IMR-90 (cell line): Measurements from ENCODE around the gene PKP3. TPM values are rescaled to one million over a fixed set of nuclear protein-coding genes. Genes with fewer than 3 reads are reported as not detected.

ENCODE experiments used
- ATAC-seq: fragments of 200-7000 bp; cut with Tn5 transposase; 2 replicates; pipeline ENCODE4 v1.9.1; 2020; ENCODE audit warnings: low read depth, mild to moderate bottlenecking, moderate library complexity
- BruUV-seq: library from RNA; stranded (reverse); fragments of 400-500 nt; replicated peaks from 2 replicates; lab custom pipeline; 2021; lab: Mats Ljungman, UMichigan
- CTCF ChIA-PET: fragments of 300-600 bp; formaldehyde crosslinking; extraction: SDS; loops from one replicate; lab custom pipeline; 2021; ENCODE audit warnings: antibody characterized with exemption; lab: Yijun Ruan, JAX
- POLR2A ChIA-PET: fragments of 300-600 bp; sonication (Branson Sonifier 250); formaldehyde crosslinking; loops from one replicate; lab custom pipeline; 2022; ENCODE audit warnings: antibody characterized with exemption; ENCODE audit not compliant: unreplicated experiment; lab: Charles Lee
- DNase-seq: peaks from one replicate; pipeline ENCODE4 v3.0.0; 2013
- H2AFZ ChIP-seq: replicated peaks from 2 replicates; pipeline ENCODE3; 2013; ENCODE audit warnings: low read length, mild to moderate bottlenecking; ENCODE audit not compliant: poor library complexity
- H2AK5ac ChIP-seq: 2 replicates; pipeline ENCODE4 v1.6.1; 2013; ENCODE audit warnings: low read depth, low read length, inconsistent platforms
- H2AK9ac ChIP-seq: replicated peaks from 2 replicates; pipeline ENCODE3; 2013; ENCODE audit warnings: mild to moderate bottlenecking, low read depth, low read length, moderate library complexity; ENCODE audit not compliant: poor library complexity
- H2BK120ac ChIP-seq: 2 replicates; pipeline ENCODE4 v1.6.1; 2013; ENCODE audit warnings: low read depth, low read length, inconsistent platforms
- H2BK15ac ChIP-seq: 3 replicates; pipeline ENCODE4 v1.6.1; 2013; ENCODE audit warnings: low read depth, low read length, inconsistent platforms
- H2BK20ac ChIP-seq: 2 replicates; pipeline ENCODE4 v1.6.1; 2013; ENCODE audit warnings: low read depth, mild to moderate bottlenecking, inconsistent platforms, low read length, moderate library complexity
- H2BK5ac ChIP-seq: 2 replicates; pipeline ENCODE4 v1.6.1; 2013; ENCODE audit warnings: mild to moderate bottlenecking, low read depth, low read length, inconsistent platforms; ENCODE audit not compliant: poor library complexity, severe bottlenecking
- H3K14ac ChIP-seq: replicated peaks from 2 replicates; pipeline ENCODE4 v1.6.1; 2013; ENCODE audit warnings: low read depth, low read length, inconsistent platforms
- H3K18ac ChIP-seq: 2 replicates; pipeline ENCODE4 v1.6.1; 2013; ENCODE audit warnings: low read depth, low read length, control low read depth
- H3K23ac ChIP-seq: 2 replicates; pipeline ENCODE4 v1.6.1; 2013; ENCODE audit warnings: low read depth, low read length, inconsistent platforms
- H3K27ac ChIP-seq: 2 replicates; pipeline ENCODE4 v1.5.1; 2013; ENCODE audit warnings: mild to moderate bottlenecking, control low read depth, low read length; ENCODE audit not compliant: insufficient read depth
- H3K27me3 ChIP-seq: 2 replicates; pipeline ENCODE4 v1.6.1; 2013; ENCODE audit warnings: low read length; ENCODE audit not compliant: control insufficient read depth, insufficient read depth
- H3K36me3 ChIP-seq: 2 replicates; pipeline ENCODE4 v1.6.1; 2013; ENCODE audit warnings: low read length, mixed read lengths; ENCODE audit not compliant: control insufficient read depth, insufficient read depth
- H3K4ac ChIP-seq: 2 replicates; pipeline ENCODE4 v1.6.1; 2013; ENCODE audit warnings: low read depth, low read length, inconsistent platforms
- H3K4me1 ChIP-seq: 2 replicates; pipeline ENCODE4 v1.6.1; 2013; ENCODE audit warnings: low read length, mixed read lengths; ENCODE audit not compliant: control insufficient read depth, insufficient read depth
- H3K4me2 ChIP-seq: 2 replicates; pipeline ENCODE4 v1.6.1; 2013; ENCODE audit warnings: low read depth, mild to moderate bottlenecking, control low read depth, low read length, moderate library complexity
- H3K4me3 ChIP-seq: 2 replicates; pipeline ENCODE4 v1.5.1; 2013; ENCODE audit warnings: low read depth, mild to moderate bottlenecking, control low read depth, low read length, moderate library complexity; ENCODE audit not compliant: insufficient read depth
- H3K56ac ChIP-seq: 2 replicates; pipeline ENCODE4 v1.6.1; 2013; ENCODE audit warnings: low read length, inconsistent platforms; ENCODE audit not compliant: insufficient read depth; ENCODE audit errors: extremely low read depth
- H3K79me1 ChIP-seq, 2 experiments: 2 replicates each; pipeline ENCODE4 v1.6.1; 2013; ENCODE audit warnings: low read length in 2 of 2, inconsistent platforms in 1 of 2, low read depth in 1 of 2
- H3K9ac ChIP-seq: 2 replicates; pipeline ENCODE4 v1.6.1; 2013; ENCODE audit warnings: low read depth, low read length, control low read depth
- H3K9me1 ChIP-seq: 2 replicates; pipeline ENCODE4 v1.6.1; 2013; ENCODE audit warnings: low read length, inconsistent platforms; ENCODE audit not compliant: insufficient read depth
- H3K9me3 ChIP-seq: 2 replicates; pipeline ENCODE4 v1.6.1; 2013; ENCODE audit warnings: low read length; ENCODE audit not compliant: control insufficient read depth, insufficient read depth
- H4K20me1 ChIP-seq: 2 replicates; pipeline ENCODE4 v1.6.1; 2013; ENCODE audit warnings: low read length, inconsistent platforms; ENCODE audit not compliant: insufficient read depth
- H4K5ac ChIP-seq: 2 replicates; pipeline ENCODE4 v1.6.1; 2013; ENCODE audit warnings: mild to moderate bottlenecking, low read depth, low read length, control low read depth
- H4K8ac ChIP-seq, 2 experiments: 2 replicates each; pipeline ENCODE4 v1.6.1; 2013; ENCODE audit warnings: low read depth in 2 of 2, low read length in 2 of 2, control low read depth in 1 of 2, inconsistent platforms in 1 of 2
- H4K91ac ChIP-seq: 2 replicates; pipeline ENCODE4 v1.6.1; 2013; ENCODE audit warnings: low read depth, low read length, inconsistent platforms; ENCODE audit not compliant: insufficient read depth
- BHLHE40 ChIP-seq: fragments of 150-350 bp; IDR thresholded peaks from 2 replicates; pipeline ENCODE4 v1.6.1; 2016; ENCODE audit warnings: mild to moderate bottlenecking, low read depth, low read length
- CEBPB ChIP-seq: IDR thresholded peaks from 2 replicates; pipeline ENCODE4 v1.6.1; 2012; ENCODE audit warnings: low read depth, low read length, improper control_type of control experiment
- FOS ChIP-seq: fragments of 150-350 bp; IDR thresholded peaks from 2 replicates; pipeline ENCODE4 v1.6.1; 2016; ENCODE audit warnings: low read depth, low read length
- RAD21 ChIP-seq: IDR thresholded peaks from 2 replicates; pipeline ENCODE4 v1.6.1; 2012; ENCODE audit warnings: low read length, improper control_type of control experiment
- RCOR1 ChIP-seq: IDR thresholded peaks from 2 replicates; pipeline ENCODE4 v1.6.1; 2012; ENCODE audit warnings: mild to moderate bottlenecking, low read length, improper control_type of control experiment; ENCODE audit not compliant: insufficient replicate concordance
- WGBS, 2 experiments: methylation state at CpG; one replicate each; pipeline versions ENCODE4 v1.1.5 to v1.1.7; 2013; ENCODE audit warnings: missing lambda C conversion rate in 2 of 2; ENCODE audit not compliant: insufficient read length in 1 of 2; ENCODE audit errors: extremely low coverage in 2 of 2; 5-methylcytosine and 5-hydroxymethylcytosine counted together
- dilution Hi-C: fragments of 300-500 bp; cut with HindIII; formaldehyde crosslinking; loops from one replicate; pipeline ENCODE4 v1.14.3; 2018; ENCODE audit warnings: low sequenced_read_pairs; ENCODE audit not compliant: unreplicated experiment
- in situ Hi-C: fragments of 300-500 bp; cut with MboI; formaldehyde crosslinking; loops from 3 replicates; pipeline ENCODE4 v1.14.3; 2019; ENCODE audit warnings: low sequenced_read_pairs, inconsistent platforms, mixed read lengths
- intact Hi-C: fragments of 100-400 bp; cut with micrococcal nuclease; formaldehyde crosslinking; loops from 2 replicates; pipeline ENCODE4 v1.10.0; 2022
- polyA plus RNA-seq, 3 experiments: library from polyadenylated mRNA; depleted of rRNA; stranded (reverse); fragments of >200 nt; gene quantifications; 2 replicates each; pipeline ENCODE4 v1.2.3, GENCODE V29; 2012; ENCODE audit warnings: low replicate concordance in 1 of 3
- total RNA-seq: library from RNA; depleted of rRNA; stranded (reverse); fragments of >200 nt; gene quantifications from 2 replicates; pipeline ENCODE4 v1.2.3, GENCODE V29; 2012
- TF ChIP-seq, protein P1 (sequence below): fragments of 150-350 bp; IDR thresholded peaks from 2 replicates; pipeline ENCODE4 v1.6.1; 2017; ENCODE audit warnings: mild to moderate bottlenecking, antibody characterized with exemption, low read length, low read depth
- TF ChIP-seq, protein P2 (sequence below): fragments of 150-350 bp; IDR thresholded peaks from 2 replicates; pipeline ENCODE4 v1.6.1; 2016; ENCODE audit warnings: low read depth, mild to moderate bottlenecking, low read length, moderate library complexity, borderline replicate concordance
- TF ChIP-seq, protein P3 (sequence below): conservative IDR thresholded peaks from 2 replicates; pipeline ENCODE4 v1.5.1; 2012; ENCODE audit warnings: mild to moderate bottlenecking, low read depth, low read length, improper control_type of control experiment

The PKP3 gene
- total and polyA plus RNA-seq, 2 of the 4 experiments (the other 2 are of a cell fraction), result 1.5 to 2.2 TPM

DNA sequence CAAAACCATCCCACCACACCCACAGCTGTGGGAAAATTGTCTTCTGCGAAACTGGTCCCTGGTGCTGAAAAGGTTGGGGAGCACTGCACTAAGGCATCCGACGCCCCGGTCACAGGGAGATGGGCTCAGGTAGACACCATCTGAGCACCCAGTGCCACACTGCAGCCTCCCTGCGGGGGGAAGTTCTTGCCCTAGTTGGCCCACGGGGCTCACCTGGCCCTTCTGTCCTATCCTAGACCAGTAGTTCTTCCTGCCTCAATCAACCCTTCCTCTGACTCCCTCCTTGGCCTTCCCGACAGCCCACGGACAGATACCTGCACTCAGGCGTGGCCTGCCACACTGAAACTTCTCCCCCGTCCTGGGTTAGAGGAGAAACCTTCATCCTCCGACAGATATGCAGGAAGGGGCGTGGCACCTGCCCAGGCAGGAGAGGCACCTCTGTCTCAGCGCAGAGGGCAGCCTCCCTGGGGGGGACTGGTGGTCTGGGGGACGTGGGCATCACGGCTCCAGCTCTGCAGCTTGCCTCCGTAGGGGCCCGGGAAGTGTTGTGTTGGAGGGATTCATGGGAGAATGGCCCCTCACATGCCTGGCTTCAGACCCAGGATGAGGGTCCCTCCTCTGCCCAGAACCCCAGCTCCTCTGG is 43.3 kb downstream of the PKP3 start:
- Histone ChIP-seq H3K27me3 (peaks cover 25% of the 10 kb centered on the region), H3K23ac (no peak overlapping the region), H2BK20ac (no peak overlapping the region), H3K4me2 (no peak overlapping the region), H2AFZ (no peak overlapping the region), H2BK15ac (no peak overlapping the region), H2BK5ac (no peak overlapping the region), H2AK5ac (no peak overlapping the region), H4K5ac (no peak overlapping the region), H3K27ac (no peak overlapping the region), H4K8ac (no peak overlapping the region), H3K4ac (no peak overlapping the region), H2AK9ac (no peak overlapping the region), H3K9me3 (peaks cover 4% of the 10 kb centered on the region; the same call in 1 of the 2 replicates), H4K91ac (no peak overlapping the region), H3K79me1 (no peaks in the 10 kb centered on the region), H3K14ac (no peak overlapping the region), H3K9ac (no peak overlapping the region), H3K18ac (no peak overlapping the region), H3K56ac (no peak overlapping the region), H3K36me3 (no peaks in the 10 kb centered on the region), H2BK120ac (no peak overlapping the region), H3K4me1 (no peaks in the 10 kb centered on the region), H4K20me1 (no peaks in the 10 kb centered on the region), H3K4me3 (no peak overlapping the region), H3K9me1 (no peaks in the 10 kb centered on the region)
- intact Hi-C loops (no loop called here), dilution Hi-C loops (no loop called here), in situ Hi-C loops (no loop called here)
- ChIA-PET CTCF (no interaction called here), POLR2A (no interaction called here)
- DNase-seq (no peak), ATAC-seq (no peak)
- WGBS, 2 experiments, result 77% methylated on average over 3 of the region's 17 CpGs; no CpG with 5 or more reads in 1 of the 2 experiments
- TF ChIP-seq, protein P1, sequence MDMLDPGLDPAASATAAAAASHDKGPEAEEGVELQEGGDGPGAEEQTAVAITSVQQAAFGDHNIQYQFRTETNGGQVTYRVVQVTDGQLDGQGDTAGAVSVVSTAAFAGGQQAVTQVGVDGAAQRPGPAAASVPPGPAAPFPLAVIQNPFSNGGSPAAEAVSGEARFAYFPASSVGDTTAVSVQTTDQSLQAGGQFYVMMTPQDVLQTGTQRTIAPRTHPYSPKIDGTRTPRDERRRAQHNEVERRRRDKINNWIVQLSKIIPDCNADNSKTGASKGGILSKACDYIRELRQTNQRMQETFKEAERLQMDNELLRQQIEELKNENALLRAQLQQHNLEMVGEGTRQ, result no peak
- TF ChIP-seq FOS, result no peak
- TF ChIP-seq, protein P2, sequence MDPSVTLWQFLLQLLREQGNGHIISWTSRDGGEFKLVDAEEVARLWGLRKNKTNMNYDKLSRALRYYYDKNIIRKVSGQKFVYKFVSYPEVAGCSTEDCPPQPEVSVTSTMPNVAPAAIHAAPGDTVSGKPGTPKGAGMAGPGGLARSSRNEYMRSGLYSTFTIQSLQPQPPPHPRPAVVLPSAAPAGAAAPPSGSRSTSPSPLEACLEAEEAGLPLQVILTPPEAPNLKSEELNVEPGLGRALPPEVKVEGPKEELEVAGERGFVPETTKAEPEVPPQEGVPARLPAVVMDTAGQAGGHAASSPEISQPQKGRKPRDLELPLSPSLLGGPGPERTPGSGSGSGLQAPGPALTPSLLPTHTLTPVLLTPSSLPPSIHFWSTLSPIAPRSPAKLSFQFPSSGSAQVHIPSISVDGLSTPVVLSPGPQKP, result no peak
- no peak for TF ChIP-seq RCOR1
- TF ChIP-seq, protein P3, sequence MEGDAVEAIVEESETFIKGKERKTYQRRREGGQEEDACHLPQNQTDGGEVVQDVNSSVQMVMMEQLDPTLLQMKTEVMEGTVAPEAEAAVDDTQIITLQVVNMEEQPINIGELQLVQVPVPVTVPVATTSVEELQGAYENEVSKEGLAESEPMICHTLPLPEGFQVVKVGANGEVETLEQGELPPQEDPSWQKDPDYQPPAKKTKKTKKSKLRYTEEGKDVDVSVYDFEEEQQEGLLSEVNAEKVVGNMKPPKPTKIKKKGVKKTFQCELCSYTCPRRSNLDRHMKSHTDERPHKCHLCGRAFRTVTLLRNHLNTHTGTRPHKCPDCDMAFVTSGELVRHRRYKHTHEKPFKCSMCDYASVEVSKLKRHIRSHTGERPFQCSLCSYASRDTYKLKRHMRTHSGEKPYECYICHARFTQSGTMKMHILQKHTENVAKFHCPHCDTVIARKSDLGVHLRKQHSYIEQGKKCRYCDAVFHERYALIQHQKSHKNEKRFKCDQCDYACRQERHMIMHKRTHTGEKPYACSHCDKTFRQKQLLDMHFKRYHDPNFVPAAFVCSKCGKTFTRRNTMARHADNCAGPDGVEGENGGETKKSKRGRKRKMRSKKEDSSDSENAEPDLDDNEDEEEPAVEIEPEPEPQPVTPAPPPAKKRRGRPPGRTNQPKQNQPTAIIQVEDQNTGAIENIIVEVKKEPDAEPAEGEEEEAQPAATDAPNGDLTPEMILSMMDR, result no peak
- no peak for TF ChIP-seq RAD21
- TF ChIP-seq CEBPB, result no peak
- TF ChIP-seq BHLHE40, result no peak
- no TSS peak for BruUV-seq
